Subcutaneous adipose tissue (tissue), 4 donors: ENCODE measurements around the gene SLC6A11. TPM values are rescaled to one million over a fixed set of nuclear protein-coding genes. Genes with fewer than 3 reads are reported as not detected.

Experiments used
- CTCF ChIP-seq: fragments of 450-650 bp; IDR thresholded peaks from one replicate; pipeline ENCODE4 v1.5.1; 2016; ENCODE audit warnings: low read depth, mild to moderate bottlenecking, control low read depth, antibody characterized with exemption, moderate library complexity
- total RNA-seq, 4 donors: library from RNA; depleted of rRNA; stranded (reverse); fragments of >200 nt; gene quantifications; one replicate each; pipeline ENCODE4 v1.1.0, GENCODE V29; 2016

Gene SLC6A11
- total RNA-seq, 4 donors from 2014 or later = 0.16 TPM; not detected in 3

GRCh38 chr3:10823516-10823818 is 7.4 kb downstream of the SLC6A11 start:
- no peak for TF ChIP-seq CTCF

GRCh38 chr3:10824468-10824867 is 8.4 kb downstream of the SLC6A11 start:
- no peak for TF ChIP-seq CTCF

GRCh38 chr3:10833855-10834414 is 17.9 kb downstream of the SLC6A11 start:
- no peak for TF ChIP-seq CTCF

- no peak for TF ChIP-seq CTCF
Measured at GRCh38 chr3:10834951-10835350, 18.9 kb downstream of the SLC6A11 start.

GRCh38 chr3:10835406-10835805 is 19.4 kb downstream of the SLC6A11 start:
- no peak for TF ChIP-seq CTCF

- TF ChIP-seq CTCF = no peak
Measured at GRCh38 chr3:10836676-10837075, 20.6 kb downstream of the SLC6A11 start.

GRCh38 chr3:10837849-10838248 is 21.8 kb downstream of the SLC6A11 start:
- no peak for TF ChIP-seq CTCF
